NCI-H510A treated with DMSO at 0.1 percent for 48 hours (cell line): ENCODE results near the gene PTPRH.
"Not testable (repeated sequence)": the region's sequence is repeated elsewhere in the genome, so short reads cannot be mapped to it uniquely, and the experiment has no call there.

Source experiments
- DNase-seq: peaks from one replicate; lab custom pipeline; 2025; lab: John Stamatoyannopoulos, UW

Gene PTPRH

GRCh38 chr19:55179606-55180484 lies 29.5 kb downstream of the PTPRH start, which contains the start of gene SYT5:
TSS of gene SYT5 (minus strand) at chr19:55180289. CDS start at chr19:55179041, 1,248 bp downstream.
- peak; percentile 20 for DNase-seq

GRCh38 chr19:55178781-55179599 lies 30.3 kb downstream of the PTPRH start:
- peak; percentile 70 for DNase-seq

GRCh38 chr19:55176076-55176475 lies 33.2 kb downstream of the PTPRH start:
- no peak for DNase-seq

- DNase-seq = no peak
Measured at GRCh38 chr19:55175117-55175867, 34.0 kb downstream of the PTPRH start.

GRCh38 chr19:55174425-55175116 lies 34.7 kb downstream of the PTPRH start:
- no peak for DNase-seq

- no peak for DNase-seq
Measured at GRCh38 chr19:55173714-55174409, 35.4 kb downstream of the PTPRH start.

- DNase-seq = no peak
Measured at GRCh38 chr19:55173186-55173713, 36.1 kb downstream of the PTPRH start.

- no peak for DNase-seq
Measured at GRCh38 chr19:55172741-55173140, 36.6 kb downstream of the PTPRH start.

GRCh38 chr19:55172318-55172717 lies 37.0 kb downstream of the PTPRH start:
- DNase-seq = not testable (repeated sequence)

GRCh38 chr19:55171440-55171839 lies 37.9 kb downstream of the PTPRH start:
- DNase-seq = no peak

GRCh38 chr19:55169136-55169535 lies 40.2 kb downstream of the PTPRH start:
- no peak for DNase-seq

GRCh38 chr19:55166530-55167268 lies 42.6 kb downstream of the PTPRH start, which contains the start of gene DNAAF3:
TSS of gene DNAAF3 (minus strand) at chr19:55166613. CDS start at chr19:55166413, 200 bp downstream.
- peak; percentile 94 for DNase-seq

GRCh38 chr19:55165952-55166529 lies 43.3 kb downstream of the PTPRH start:
- DNase-seq = peak; percentile 91

- no peak for DNase-seq
Measured at GRCh38 chr19:55161571-55162322, 47.6 kb downstream of the PTPRH start.

- no peak for DNase-seq
Measured at GRCh38 chr19:55160986-55161365, 48.3 kb downstream of the PTPRH start.

GRCh38 chr19:55160128-55160985 lies 48.9 kb downstream of the PTPRH start:
- peak; percentile 96 for DNase-seq

GRCh38 chr19:55158848-55159749 lies 50.2 kb downstream of the PTPRH start:
- no peak for DNase-seq
